Measurements from ENCODE around the gene PITHD1. TPM values are rescaled to one million over a fixed set of nuclear protein-coding genes. Genes with fewer than 3 reads are reported as not detected.
A peak's percentile ranks its signal among the peaks of the same experiment; 100 is the strongest.
"Not testable (repeated sequence)": the region's sequence is repeated elsewhere in the genome, so short reads cannot be mapped to it uniquely, and the experiment has no call there.

The PITHD1 gene
- total RNA-seq, 3 donors from 2014 or later (not counting 1 experiment from before 2014, with no cell fraction given) = 73.2 to 84.1 (median 77.7) TPM

GRCh38 chr1:23801338-23801748 lies 23.1 kb downstream of the PITHD1 start:
- TF ChIP-seq CTCF (IDR thresholded peaks at IDR 0.05) = no peak
- Mint-ChIP-seq H3K27ac (peak overlapping the region; percentile 85 to 92), H3K4me3 (peak overlapping the region; percentile 94), H3K9me3 (no peaks in the 10 kb centered on the region), H3K36me3 (no peaks in the 10 kb centered on the region), H3K4me1 (peaks cover 16 to 31% of the 10 kb centered on the region in 2 donors), H3K27me3 (ENCODE audit: low read depth in 2 of 2) (no peaks in the 10 kb centered on the region)
- peak overlapping the region; percentile 77 for H3K4me3 ChIP-seq (ENCODE audit: low read length)
- DNase-seq (peak in 1 of 2 donors; percentile 16), ATAC-seq (no peak)
- intact Hi-C loops (cut with micrococcal nuclease) = loop anchor here (2.0 kb wide), 1 partner anchor 67 kb away; the partner anchor contains the start of gene FUCA1
- H3K36me3 ChIP-seq (ENCODE audit: control insufficient read depth, insufficient read depth, low read length) = peaks cover 12% of the 10 kb centered on the region
- 55% methylated on average over 19 of the region's 19 CpGs for WGBS (ENCODE audit: insufficient coverage)
- no peaks in the 10 kb centered on the region for H3K9me3 ChIP-seq (ENCODE audit: control insufficient read depth, insufficient read depth, low read length)
- peaks cover 30% of the 10 kb centered on the region for H3K4me1 ChIP-seq (ENCODE audit: control insufficient read depth, insufficient read depth, low read length)
- no peaks in the 10 kb centered on the region for H3K27me3 ChIP-seq (ENCODE audit: control insufficient read depth, insufficient read depth, low read length)
- H3K27ac ChIP-seq (ENCODE audit: low read length) = peak overlapping the region; percentile 88

- H3K4me1 ChIP-seq (ENCODE audit: control insufficient read depth, insufficient read depth, low read length) = peaks cover 30% of the 10 kb centered on the region
- peak overlapping the region; percentile 85 to 92 for H3K27ac Mint-ChIP-seq
- H3K27ac ChIP-seq (ENCODE audit: low read length) = no peak overlapping the region
- no peaks in the 10 kb centered on the region for H3K27me3 Mint-ChIP-seq (ENCODE audit: low read depth in 2 of 2)
- H3K4me1 Mint-ChIP-seq = peaks cover 16 to 31% of the 10 kb centered on the region in 2 donors
- no peak for TF ChIP-seq CTCF (IDR thresholded peaks at IDR 0.05)
- intact Hi-C loops (cut with micrococcal nuclease) = loop anchor here (2.0 kb wide), 1 partner anchor 67 kb away; the partner anchor contains the start of gene FUCA1
- peak overlapping the region; percentile 64 for H3K4me3 Mint-ChIP-seq
- ATAC-seq = no peak
- H3K9me3 ChIP-seq (ENCODE audit: control insufficient read depth, insufficient read depth, low read length) = no peaks in the 10 kb centered on the region
- no peaks in the 10 kb centered on the region for H3K36me3 Mint-ChIP-seq
- 89% methylated on average over 10 of the region's 10 CpGs for WGBS (ENCODE audit: insufficient coverage)
- DNase-seq = no peak
- H3K36me3 ChIP-seq (ENCODE audit: control insufficient read depth, insufficient read depth, low read length) = peaks cover 8% of the 10 kb centered on the region
- no peak overlapping the region for H3K4me3 ChIP-seq (ENCODE audit: low read length)
- H3K9me3 Mint-ChIP-seq = no peaks in the 10 kb centered on the region
- no peaks in the 10 kb centered on the region for H3K27me3 ChIP-seq (ENCODE audit: control insufficient read depth, insufficient read depth, low read length)
These were observed 23.7 kb downstream of the PITHD1 start for GRCh38 chr1:23801876-23802275.

DNA sequence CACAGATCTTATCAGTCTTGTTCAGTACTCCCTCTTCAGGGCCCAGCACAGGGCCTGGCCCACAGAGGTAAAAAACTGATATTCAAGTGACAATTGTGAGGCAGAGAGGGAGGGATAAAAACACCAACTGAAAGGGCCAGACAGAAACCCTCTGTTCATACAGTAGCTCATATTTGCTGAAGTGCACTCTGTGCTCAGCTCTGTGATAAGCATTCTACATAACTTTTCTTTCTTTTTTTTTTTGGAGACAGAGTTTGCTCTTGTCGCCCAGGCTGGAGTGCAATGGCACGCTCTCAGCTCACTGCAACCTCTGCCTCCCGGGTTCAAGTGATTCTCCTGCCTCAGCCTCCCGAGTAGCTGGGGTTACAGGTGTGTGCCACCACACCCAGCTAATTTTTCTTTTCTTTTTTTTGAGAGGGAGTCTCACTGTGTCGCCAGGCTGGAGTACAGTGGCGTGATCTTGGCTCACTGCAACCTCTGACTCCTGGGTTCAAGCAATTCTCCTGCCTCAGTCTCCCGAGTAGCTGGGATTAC lies 24.7 kb downstream of the PITHD1 start:
- DNase-seq; H3K27me3 ChIP-seq (ENCODE audit: control insufficient read depth, insufficient read depth, low read length); H3K9me3 Mint-ChIP-seq; intact Hi-C loops (cut with micrococcal nuclease); H3K9me3 ChIP-seq (ENCODE audit: control insufficient read depth, insufficient read depth, low read length); ATAC-seq; H3K27ac ChIP-seq (ENCODE audit: low read length); H3K4me3 ChIP-seq (ENCODE audit: low read length); H3K36me3 Mint-ChIP-seq; H3K36me3 ChIP-seq (ENCODE audit: control insufficient read depth, insufficient read depth, low read length); H3K27me3 Mint-ChIP-seq (ENCODE audit: low read depth in 2 of 2): not testable (repeated sequence)
- Mint-ChIP-seq H3K4me1 (peaks cover 16 to 31% of the 10 kb centered on the region in 2 donors), H3K27ac (peak overlapping the region in 1 of 2 donors; percentile 92), H3K4me3 (peak overlapping the region; percentile 31)
- WGBS (ENCODE audit: insufficient coverage) = 97% methylated on average over 6 of the region's 7 CpGs
- peaks cover 30% of the 10 kb centered on the region for H3K4me1 ChIP-seq (ENCODE audit: control insufficient read depth, insufficient read depth, low read length)

DNA sequence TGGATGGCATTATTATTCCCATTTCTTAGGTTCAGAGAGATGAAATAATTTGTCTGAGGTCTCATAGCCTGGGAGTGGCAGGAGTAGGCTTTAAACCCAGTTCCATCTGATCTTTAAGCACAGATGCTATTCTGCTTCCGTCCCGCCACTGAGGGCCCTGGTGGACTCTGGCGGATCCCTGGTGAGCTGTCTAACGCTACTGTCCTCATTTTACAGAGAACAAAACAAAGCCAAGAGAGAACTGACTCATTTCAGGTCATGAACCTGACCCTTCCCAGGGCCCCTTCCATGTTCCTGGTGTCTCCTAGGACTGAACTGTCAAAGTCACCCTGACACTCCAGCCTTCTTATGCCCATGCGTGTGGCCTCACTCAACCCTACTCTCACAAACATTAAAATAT lies 25.5 kb downstream of the PITHD1 start:
- DNase-seq (no peak), ATAC-seq (no peak)
- H3K4me3 ChIP-seq (ENCODE audit: low read length) = no peak overlapping the region
- intact Hi-C loops (cut with micrococcal nuclease) = no loop called here
- no peak for TF ChIP-seq CTCF (IDR thresholded peaks at IDR 0.05)
- Mint-ChIP-seq H3K4me3 (peak overlapping the region; percentile 28), H3K27ac (no peak overlapping the region), H3K4me1 (peaks cover 14 to 29% of the 10 kb centered on the region in 2 donors), H3K27me3 (ENCODE audit: low read depth in 2 of 2) (no peaks in the 10 kb centered on the region), H3K9me3 (no peaks in the 10 kb centered on the region), H3K36me3 (no peaks in the 10 kb centered on the region)
- H3K27me3 ChIP-seq (ENCODE audit: control insufficient read depth, insufficient read depth, low read length) = no peaks in the 10 kb centered on the region
- no peaks in the 10 kb centered on the region for H3K9me3 ChIP-seq (ENCODE audit: control insufficient read depth, insufficient read depth, low read length)
- WGBS (ENCODE audit: insufficient coverage) = 95% methylated on average over 5 of the region's 5 CpGs
- H3K36me3 ChIP-seq (ENCODE audit: control insufficient read depth, insufficient read depth, low read length) = peaks cover 7% of the 10 kb centered on the region
- no peak overlapping the region for H3K27ac ChIP-seq (ENCODE audit: low read length)
- peaks cover 25% of the 10 kb centered on the region for H3K4me1 ChIP-seq (ENCODE audit: control insufficient read depth, insufficient read depth, low read length)
